ENCODE measurements around the gene STK38. TPM values are rescaled to one million over a fixed set of nuclear protein-coding genes. Genes with fewer than 3 reads are reported as not detected.

The STK38 gene
- total RNA-seq, 1 experiment from 2014 or later = 53.3 TPM

- no TSS peak for BruUV-seq (replicated peaks)
- Histone ChIP-seq H2AFZ (no peak overlapping the region), H3K4me1 (replicated peaks; ENCODE audit: insufficient read depth) (peaks cover 27% of the 10 kb centered on the region), H4K20me1 (ENCODE audit: insufficient read depth) (no peaks in the 10 kb centered on the region), H3K79me2 (ENCODE audit: low read depth) (no peaks in the 10 kb centered on the region), H3K4me2 (no peak overlapping the region), H3K27ac (no peak overlapping the region), H3K9me3 (ENCODE audit: insufficient read depth, low read depth) (no peaks in the 10 kb centered on the region), H3K27me3 (ENCODE audit: insufficient read depth, low read depth) (no peaks in the 10 kb centered on the region), H3K4me3 (no peak overlapping the region), H3K36me3 (ENCODE audit: low read depth) (no peaks in the 10 kb centered on the region), H3F3A (ENCODE audit: insufficient read depth, low read depth) (peaks cover 20% of the 10 kb centered on the region; the same call in 1 of the 2 replicates), H3K9me2 (ENCODE audit: insufficient read depth) (no peaks in the 10 kb centered on the region)
- POLR2A ChIA-PET (ENCODE audit: unreplicated experiment) = no interaction called here
- TF ChIP-seq EZH2 (IDR thresholded peaks at IDR 0.05; ENCODE audit: low read depth) = no peak
- no peak for TF ChIP-seq CTCF (conservative IDR thresholded peaks at IDR 0.05)
- CTCF ChIA-PET = no interaction called here
- DNase-seq = no peak
- intact Hi-C loops (cut with micrococcal nuclease; ENCODE audit: unreplicated experiment) = no loop called here
Observed at GRCh38 chr6:36556281-36556680, 9.0 kb upstream of the STK38 start.

GRCh38 chr6:36555750-36556252 is 8.5 kb upstream of the STK38 start:
- H3K9me3 ChIP-seq (ENCODE audit: insufficient read depth, low read depth) = no peaks in the 10 kb centered on the region
- peaks cover 20% of the 10 kb centered on the region; the same call in 1 of the 2 replicates for H3F3A ChIP-seq (ENCODE audit: insufficient read depth, low read depth)
- no peaks in the 10 kb centered on the region for H3K36me3 ChIP-seq (ENCODE audit: low read depth)
- H4K20me1 ChIP-seq (ENCODE audit: insufficient read depth) = no peaks in the 10 kb centered on the region
- H3K4me3 ChIP-seq = no peak overlapping the region
- no peak overlapping the region for H3K27ac ChIP-seq
- BruUV-seq (replicated peaks) = no TSS peak
- H2AFZ ChIP-seq = no peak overlapping the region
- POLR2A ChIA-PET (ENCODE audit: unreplicated experiment) = no interaction called here
- DNase-seq = no peak
- H3K4me1 ChIP-seq (replicated peaks; ENCODE audit: insufficient read depth) = peaks cover 27% of the 10 kb centered on the region
- CTCF ChIA-PET = no interaction called here
- H3K27me3 ChIP-seq (ENCODE audit: insufficient read depth, low read depth) = no peaks in the 10 kb centered on the region
- intact Hi-C loops (cut with micrococcal nuclease; ENCODE audit: unreplicated experiment) = no loop called here
- H3K79me2 ChIP-seq (ENCODE audit: low read depth) = no peaks in the 10 kb centered on the region
- H3K4me2 ChIP-seq = no peak overlapping the region
- H3K9me2 ChIP-seq (ENCODE audit: insufficient read depth) = no peaks in the 10 kb centered on the region
- no peak for TF ChIP-seq EZH2 (IDR thresholded peaks at IDR 0.05; ENCODE audit: low read depth)
- no peak for TF ChIP-seq CTCF (conservative IDR thresholded peaks at IDR 0.05)

GRCh38 chr6:36550473-36551000 is 3.3 kb upstream of the STK38 start:
- ChIA-PET CTCF (no interaction called here), POLR2A (ENCODE audit: unreplicated experiment) (no interaction called here)
- no peaks in the 10 kb centered on the region for H3K27me3 ChIP-seq (ENCODE audit: insufficient read depth, low read depth)
- no peaks in the 10 kb centered on the region for H3K36me3 ChIP-seq (ENCODE audit: low read depth)
- no peak overlapping the region for H3K27ac ChIP-seq
- no peak overlapping the region for H3K4me2 ChIP-seq
- H4K20me1 ChIP-seq (ENCODE audit: insufficient read depth) = 0 out of 2 replicates have a peak, but pooled peaks cover 5% of the 10 kb centered on the region
- H3K4me3 ChIP-seq = no peak overlapping the region
- no peaks in the 10 kb centered on the region; the same call in 1 of the 2 replicates for H3F3A ChIP-seq (ENCODE audit: insufficient read depth, low read depth)
- no peaks in the 10 kb centered on the region for H3K9me2 ChIP-seq (ENCODE audit: insufficient read depth)
- H3K79me2 ChIP-seq (ENCODE audit: low read depth) = peaks cover 17% of the 10 kb centered on the region
- H3K4me1 ChIP-seq (replicated peaks; ENCODE audit: insufficient read depth) = peaks cover 11% of the 10 kb centered on the region
- intact Hi-C loops (cut with micrococcal nuclease; ENCODE audit: unreplicated experiment) = no loop called here
- no peaks in the 10 kb centered on the region for H3K9me3 ChIP-seq (ENCODE audit: insufficient read depth, low read depth)
- no TSS peak for BruUV-seq (replicated peaks)
- no peak overlapping the region for H2AFZ ChIP-seq
- DNase-seq = no peak
- TF ChIP-seq EZH2 (IDR thresholded peaks at IDR 0.05; ENCODE audit: low read depth) (no peak), CTCF (conservative IDR thresholded peaks at IDR 0.05) (no peak)
